Naive thymus-derived CD8-positive, alpha-beta T cell (primary cell): Measurements from ENCODE around the gene CIB1. TPM values are rescaled to one million over a fixed set of nuclear protein-coding genes. Genes with fewer than 3 reads are reported as not detected.

Experiments used
- ATAC-seq, 2 donors: fragments of 150-1000 bp; cut with Tn5 transposase in 1 of 2; sonication (Bioruptor Pico), chemical (Tn5 transposase) in 1 of 2; 1 replicate in 1 of 2; 2 replicates in 1 of 2; pipeline ENCODE4 v1.10.0; 2021; ENCODE audit warnings: mild to moderate bottlenecking in 2 of 2, moderate library complexity in 2 of 2
- POLR2A ChIA-PET: fragments of 350-600 bp; sonication (Branson Sonifier 250); formaldehyde crosslinking; loops from one replicate; lab custom pipeline; 2021; ENCODE audit warnings: antibody characterized with exemption; lab: Charles Lee
- DNase-seq, 10 donors: peaks; one replicate each; pipeline versions ENCODE4 v3.0.0 to v3.0.0-alpha.2; 2020 to 2022
- H3K27ac Mint-ChIP-seq, 10 donors: one replicate each; pipeline ENCODE4 v1.8.0; 2020 to 2022; ENCODE audit warnings: mild to moderate bottlenecking in 10 of 10, mixed read lengths in 10 of 10, moderate library complexity in 4 of 10, inconsistent platforms in 1 of 10
- H3K27me3 Mint-ChIP-seq, 5 donors: one replicate each; pipeline ENCODE4 v1.8.0; 2021 to 2022; ENCODE audit warnings: mixed read lengths in 5 of 5
- H3K36me3 Mint-ChIP-seq, 3 donors: one replicate each; pipeline ENCODE4 v1.8.0; 2020 to 2022; ENCODE audit warnings: mixed read lengths in 3 of 3, mild to moderate bottlenecking in 2 of 3, inconsistent platforms in 1 of 3
- H3K4me1 Mint-ChIP-seq, 4 donors: one replicate each; pipeline ENCODE4 v1.8.0; 2021 to 2022; ENCODE audit warnings: mixed read lengths in 4 of 4
- H3K4me3 Mint-ChIP-seq, 10 donors: one replicate each; pipeline ENCODE4 v1.8.0; 2020 to 2022; ENCODE audit warnings: mild to moderate bottlenecking in 10 of 10, mixed read lengths in 10 of 10, moderate library complexity in 6 of 10, inconsistent platforms in 1 of 10
- H3K9me3 Mint-ChIP-seq, 9 donors: one replicate each; pipeline ENCODE4 v1.8.0; 2020 to 2022; ENCODE audit warnings: mixed read lengths in 9 of 9, mild to moderate bottlenecking in 3 of 9, inconsistent platforms in 1 of 9, moderate library complexity in 1 of 9
- polyA plus RNA-seq, 3 donors: library from polyadenylated mRNA; unstranded; fragments of 300-500 nt; fragmentation: Illumina TruSeq; gene quantifications; one replicate each; pipeline ENCODE4 v1.2.3, GENCODE V29; 2021
- total RNA-seq, 8 experiments: library from RNA in 2 of 8; stranded (reverse) in 2 of 8; gene quantifications; one replicate each; pipeline ENCODE4 v1.2.3 and lab custom pipeline; 2021 to 2026

CIB1 gene
- total and polyA plus RNA-seq, 5 experiments from 2014 or later: 110 to 246 (median 232) TPM

DNA sequence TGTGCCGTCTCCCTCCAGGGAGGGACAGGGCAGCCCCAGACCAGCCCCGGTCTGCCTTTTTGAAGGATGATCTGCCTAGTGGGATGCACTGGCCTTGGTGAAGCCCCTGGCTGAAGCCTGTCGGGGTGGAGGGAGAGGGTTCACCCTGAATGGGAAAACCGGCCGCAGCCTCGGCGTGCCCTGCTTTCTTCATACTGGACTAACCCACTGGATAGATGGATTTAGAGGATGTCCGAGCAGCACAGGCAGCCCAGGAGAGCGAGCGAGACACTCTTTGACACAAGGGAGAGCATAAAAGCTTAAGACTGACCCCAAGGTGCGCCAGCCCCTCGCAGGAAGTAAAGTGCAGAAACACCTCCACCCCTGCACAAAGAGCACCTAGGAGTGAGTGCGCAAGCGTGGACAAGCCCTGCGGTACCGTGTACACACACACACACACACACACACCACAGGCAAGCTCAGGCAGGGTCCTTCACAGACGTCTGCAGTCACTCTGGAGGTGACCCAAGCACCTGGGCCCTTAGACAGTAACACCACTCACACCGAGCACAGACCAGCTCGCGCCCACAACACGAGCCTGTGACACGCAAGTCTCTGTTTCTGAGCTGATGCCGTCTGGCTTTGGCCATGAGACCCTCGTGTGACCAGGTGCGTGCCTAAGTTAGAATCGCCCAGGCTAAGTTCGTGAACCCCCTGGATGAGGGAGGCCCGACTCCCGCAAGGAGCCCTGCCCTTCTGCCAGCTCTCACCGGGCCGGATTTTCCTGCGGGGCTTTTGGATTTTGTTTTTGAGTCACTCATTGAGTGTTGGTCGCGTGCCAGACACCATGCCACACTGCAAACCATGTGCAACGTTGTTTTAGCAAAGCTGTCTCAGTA is 21.3 kb downstream of the CIB1 start:
- Mint-ChIP-seq H3K27me3 (no peaks in the 10 kb centered on the region), H3K9me3 (peaks cover 0 to 2% (median 0%) of the 10 kb centered on the region in 9 donors), H3K4me3 (no peak overlapping the region), H3K4me1 (peaks cover 16 to 67% (median 34%) of the 10 kb centered on the region in 4 donors), H3K36me3 (peaks cover 0 to 2% (median 2%) of the 10 kb centered on the region in 3 donors), H3K27ac (peak overlapping the region in 1 of 10 donors; percentile 43)
- DNase-seq (peak in 1 of 10 donors; percentile 60), ATAC-seq (no peak)
- POLR2A ChIA-PET: interaction anchor here (3.4 kb wide), 1 partner anchor 11 kb away, joined by 21 read pairs; the partner anchor contains the start of gene SEMA4B

DNA sequence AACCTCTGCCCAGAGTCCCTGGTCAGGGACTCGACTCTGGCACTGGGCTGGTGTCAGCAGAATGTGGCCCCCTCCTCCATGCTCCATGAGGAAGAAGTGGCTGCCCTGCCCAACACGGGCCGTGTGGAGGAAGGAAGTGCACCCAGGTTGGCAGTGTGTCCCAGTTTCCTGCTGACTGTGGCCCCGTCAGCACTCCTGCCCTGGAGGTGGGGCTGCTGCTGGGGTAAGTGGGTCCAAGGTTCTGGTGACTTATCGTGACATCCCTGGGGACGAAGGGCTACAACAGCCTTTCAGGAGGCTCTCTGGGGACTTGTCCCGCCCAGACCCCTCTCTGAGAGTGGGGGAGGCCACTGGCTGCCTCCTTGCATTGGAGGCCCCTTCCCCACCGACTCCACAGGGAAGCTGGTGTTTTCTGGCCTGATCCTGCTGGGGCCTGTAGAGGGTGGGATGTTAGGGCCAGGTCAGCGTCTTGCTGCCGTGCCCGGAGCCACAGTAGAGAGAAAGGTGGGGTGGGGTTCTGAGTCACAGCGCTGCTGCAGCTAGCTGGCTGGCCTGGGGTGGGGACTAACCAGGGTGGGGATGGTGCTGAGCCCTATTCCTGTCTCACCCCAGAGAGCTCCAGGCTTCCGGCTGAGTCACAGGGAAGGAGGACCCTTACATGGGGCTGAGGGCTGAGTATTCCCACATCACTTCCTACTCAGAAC is 22.1 kb downstream of the CIB1 start:
- POLR2A ChIA-PET: no interaction called here
- no peak overlapping the region for H3K4me3 Mint-ChIP-seq
- DNase-seq (peak in 1 of 10 donors; percentile 37), ATAC-seq (no peak)
- H3K4me1 Mint-ChIP-seq: peaks cover 16 to 61% (median 34%) of the 10 kb centered on the region in 4 donors
- H3K27ac Mint-ChIP-seq: peak overlapping the region in 1 of 10 donors; percentile 47
- H3K9me3 Mint-ChIP-seq: peaks cover 0 to 2% (median 0%) of the 10 kb centered on the region in 9 donors
- peaks cover 0 to 2% (median 2%) of the 10 kb centered on the region in 3 donors for H3K36me3 Mint-ChIP-seq
- no peaks in the 10 kb centered on the region for H3K27me3 Mint-ChIP-seq

DNA sequence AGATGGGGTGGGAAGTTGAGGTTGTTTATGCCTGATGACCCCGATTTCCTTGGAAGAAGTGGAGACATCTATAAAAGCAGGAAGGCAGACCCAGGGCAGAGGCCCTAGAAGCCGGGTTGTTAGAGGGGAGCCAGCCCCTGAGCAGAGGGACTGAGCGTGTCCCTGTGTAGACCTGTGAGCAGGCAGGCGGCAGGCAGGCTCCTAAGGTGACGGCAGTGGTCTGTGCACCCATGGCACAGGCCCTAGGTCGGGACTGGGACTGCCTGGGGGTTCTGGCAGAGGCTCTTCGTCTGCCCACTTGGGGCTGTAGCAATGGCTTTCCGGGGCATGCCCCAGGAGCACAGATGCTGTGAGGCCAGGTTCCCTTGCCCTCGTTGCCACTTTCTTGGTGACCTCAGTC is 22.7 kb downstream of the CIB1 start:
- Mint-ChIP-seq H3K27ac (peak overlapping the region in 2 of 10 donors; percentile 47 to 70), H3K27me3 (no peaks in the 10 kb centered on the region), H3K9me3 (peaks cover 0 to 2% (median 0%) of the 10 kb centered on the region in 9 donors), H3K4me3 (no peak overlapping the region), H3K4me1 (peaks cover 14 to 56% (median 33%) of the 10 kb centered on the region in 4 donors), H3K36me3 (peaks cover 0 to 2% (median 2%) of the 10 kb centered on the region in 3 donors)
- DNase-seq: peak in 1 of 10 donors; percentile 13
- no peak for ATAC-seq
- POLR2A ChIA-PET: no interaction called here

DNA sequence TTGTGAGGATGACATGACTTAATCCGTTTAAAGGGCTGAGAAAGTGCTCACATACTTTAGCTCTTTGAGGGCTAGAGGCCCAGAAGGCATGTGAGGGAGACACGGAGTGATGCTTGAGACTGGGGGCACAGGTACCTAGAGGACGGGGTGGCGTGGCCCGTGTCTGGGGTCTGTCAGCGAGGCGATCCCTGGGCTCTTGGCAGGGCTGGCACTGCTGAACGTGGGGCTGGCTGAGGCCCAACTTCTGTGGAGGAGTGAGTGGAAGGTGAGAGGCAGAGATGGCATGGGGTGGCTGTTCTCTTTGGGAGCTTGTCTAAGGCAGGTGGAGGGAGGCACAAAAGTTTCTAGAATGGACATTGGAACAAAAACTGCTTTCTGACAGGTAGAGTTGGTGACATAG is 23.1 kb downstream of the CIB1 start:
- no peak for ATAC-seq
- Mint-ChIP-seq H3K4me3 (peak overlapping the region in 1 of 10 donors; percentile 39), H3K27ac (peak overlapping the region in 5 of 10 donors; percentile 47 to 70 (median 60)), H3K9me3 (no peaks in the 10 kb centered on the region), H3K27me3 (no peaks in the 10 kb centered on the region), H3K4me1 (peaks cover 14 to 60% (median 34%) of the 10 kb centered on the region in 4 donors), H3K36me3 (peaks cover 0 to 2% (median 2%) of the 10 kb centered on the region in 3 donors)
- DNase-seq: no peak
- POLR2A ChIA-PET: no interaction called here

DNA sequence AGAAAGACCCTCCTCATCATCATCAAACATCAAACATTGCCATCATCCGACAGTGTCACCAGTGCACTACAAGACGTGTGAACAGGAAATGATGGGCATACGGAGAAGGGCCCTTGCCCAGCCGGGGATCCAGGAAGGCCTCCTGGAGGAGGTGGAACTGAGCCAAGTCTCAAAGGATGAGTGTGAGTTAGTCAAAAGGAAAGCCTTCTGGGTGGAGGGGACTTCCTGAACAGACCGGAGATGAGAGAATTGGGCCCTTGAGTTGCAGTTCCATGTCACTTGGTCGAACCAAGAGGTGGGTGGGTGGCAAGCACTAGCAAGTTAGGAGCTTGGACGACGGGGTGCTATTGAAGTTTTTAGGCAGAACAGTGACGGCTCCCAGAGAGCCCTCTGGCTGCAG is 24.1 kb downstream of the CIB1 start:
- POLR2A ChIA-PET: no interaction called here
- Mint-ChIP-seq H3K36me3 (peaks cover 0 to 2% (median 0%) of the 10 kb centered on the region in 3 donors), H3K27ac (peak overlapping the region in 5 of 10 donors; percentile 47 to 70 (median 61)), H3K4me1 (peaks cover 13 to 56% (median 32%) of the 10 kb centered on the region in 4 donors), H3K9me3 (no peaks in the 10 kb centered on the region), H3K27me3 (no peaks in the 10 kb centered on the region), H3K4me3 (peak overlapping the region in 1 of 10 donors; percentile 27)
- no peak for ATAC-seq
- no peak for DNase-seq

DNA sequence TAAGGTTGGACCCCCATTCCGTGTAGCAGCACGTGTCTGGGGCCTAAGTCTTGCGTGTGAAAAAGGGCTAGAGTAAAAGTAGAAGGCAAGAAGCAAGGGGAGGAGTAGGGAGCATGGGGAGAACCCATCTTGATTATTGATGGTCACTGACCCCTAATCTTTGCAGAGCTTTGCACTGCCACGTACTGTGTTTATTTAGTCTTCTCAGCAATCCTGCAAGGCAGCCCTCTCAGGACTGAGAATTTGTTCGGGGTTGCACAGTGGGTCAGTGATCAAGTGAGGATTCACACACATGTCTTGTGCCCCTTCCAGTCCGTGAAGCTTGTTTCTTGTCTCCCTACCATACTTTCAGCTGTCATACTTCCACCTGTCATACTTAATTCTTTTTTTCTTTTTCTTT is 25.4 kb downstream of the CIB1 start:
- POLR2A ChIA-PET: no interaction called here
- H3K36me3 Mint-ChIP-seq: peaks cover 0 to 2% (median 0%) of the 10 kb centered on the region in 3 donors
- H3K9me3 Mint-ChIP-seq: no peaks in the 10 kb centered on the region
- H3K27me3 Mint-ChIP-seq: no peaks in the 10 kb centered on the region
- ATAC-seq: no peak
- DNase-seq: no peak
- H3K27ac Mint-ChIP-seq: peak overlapping the region in 1 of 10 donors; percentile 38
- peaks cover 13 to 54% (median 27%) of the 10 kb centered on the region in 4 donors for H3K4me1 Mint-ChIP-seq
- H3K4me3 Mint-ChIP-seq: no peak overlapping the region

DNA sequence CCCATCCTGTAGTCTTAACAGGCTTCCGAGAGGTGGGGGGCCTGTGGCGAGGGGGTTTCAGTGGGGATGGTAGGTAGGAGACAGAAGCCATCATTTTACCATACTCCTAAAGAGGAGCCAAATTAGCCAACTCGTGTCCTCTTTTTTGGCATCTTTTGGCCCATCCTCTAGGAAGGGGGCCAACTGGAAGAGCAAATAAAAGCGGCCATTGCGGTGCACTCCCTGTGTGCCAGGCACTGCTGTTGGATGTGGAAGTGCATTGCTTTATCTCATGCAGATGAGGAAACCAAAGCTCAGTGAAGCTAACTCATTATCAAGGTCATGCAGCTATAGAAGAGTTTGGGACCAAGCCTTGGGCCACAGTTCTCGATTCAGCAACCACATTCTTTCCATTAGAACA is 26.5 kb downstream of the CIB1 start:
- DNase-seq (no peak), ATAC-seq (no peak)
- POLR2A ChIA-PET: interaction anchor here (1.4 kb wide), 1 partner anchor 23 kb away, joined by 4 read pairs; no protein-coding TSS in a partner anchor
- H3K9me3 Mint-ChIP-seq: no peaks in the 10 kb centered on the region
- no peaks in the 10 kb centered on the region for H3K27me3 Mint-ChIP-seq
- no peak overlapping the region for H3K4me3 Mint-ChIP-seq
- H3K4me1 Mint-ChIP-seq: peaks cover 17 to 58% (median 35%) of the 10 kb centered on the region in 4 donors
- peaks cover 0 to 2% (median 0%) of the 10 kb centered on the region in 3 donors for H3K36me3 Mint-ChIP-seq
- no peak overlapping the region for H3K27ac Mint-ChIP-seq

DNA sequence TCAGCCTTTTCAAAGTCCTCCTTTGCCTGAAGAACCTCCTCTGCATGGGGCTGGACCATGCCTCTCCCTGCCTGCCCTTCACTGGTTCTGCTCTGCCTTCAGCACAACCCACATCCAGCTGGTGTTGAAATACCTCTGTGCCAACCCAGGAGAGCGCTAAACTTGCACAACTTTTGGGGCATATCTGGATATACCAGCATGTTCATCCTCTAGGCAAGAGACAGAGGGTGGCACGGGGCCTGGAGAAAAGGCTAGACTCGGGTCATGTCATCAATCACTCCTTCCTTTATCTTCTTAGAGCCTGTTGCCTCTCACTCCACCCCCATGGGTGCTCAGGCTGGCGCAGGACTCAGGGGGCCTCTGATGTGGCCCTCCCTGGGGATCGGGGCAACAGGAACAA is 27.9 kb downstream of the CIB1 start:
- POLR2A ChIA-PET: interaction anchor here (1.8 kb wide), 1 partner anchor 27 kb away, joined by 6 read pairs; the partner anchor contains the start of genes CIB1 and GDPGP1
- no peak for ATAC-seq
- Mint-ChIP-seq H3K27ac (no peak overlapping the region), H3K9me3 (no peaks in the 10 kb centered on the region), H3K27me3 (no peaks in the 10 kb centered on the region), H3K4me1 (peaks cover 17 to 48% (median 29%) of the 10 kb centered on the region in 4 donors), H3K36me3 (peaks cover 0 to 2% (median 0%) of the 10 kb centered on the region in 3 donors), H3K4me3 (no peak overlapping the region)
- no peak for DNase-seq

DNA sequence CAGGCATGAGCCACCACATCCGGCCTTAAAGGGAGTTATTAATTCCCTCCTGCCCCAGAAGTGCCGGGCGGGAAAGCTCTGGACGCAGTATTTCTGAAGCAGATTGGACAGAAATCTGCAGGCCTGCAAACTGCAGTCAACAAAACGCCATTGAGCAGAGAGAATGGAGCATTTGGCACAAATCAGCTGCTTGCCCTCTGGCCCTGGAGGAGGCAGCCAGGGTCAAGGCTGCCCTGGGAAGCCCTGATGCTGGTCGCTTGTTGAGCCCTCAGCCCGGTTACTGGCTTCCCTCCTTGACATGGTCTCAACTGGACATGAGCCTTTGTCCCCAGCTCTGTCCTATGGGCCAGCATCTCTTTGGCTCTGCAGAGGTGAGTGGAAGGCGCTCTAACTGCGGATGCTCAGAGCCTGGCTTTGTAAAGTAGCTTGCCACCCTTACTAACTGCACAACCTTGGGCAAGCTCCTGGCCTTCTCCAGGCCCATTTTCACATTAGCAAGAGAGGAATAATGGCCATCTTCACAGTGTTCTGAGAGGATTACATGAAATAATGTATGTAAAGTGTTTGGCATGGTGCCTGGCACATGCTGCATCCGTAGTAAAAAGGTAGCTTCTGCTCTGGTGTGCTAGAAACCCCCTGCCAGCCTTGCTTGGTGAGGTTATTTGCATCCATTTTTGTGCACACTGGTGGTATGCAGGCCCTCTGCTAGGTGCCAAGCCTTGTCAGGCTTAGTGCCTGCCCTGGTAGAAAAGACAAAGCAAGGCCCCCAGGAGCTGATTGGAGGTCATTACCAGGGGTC is 28.5 kb downstream of the CIB1 start:
- Mint-ChIP-seq H3K27ac (no peak overlapping the region), H3K27me3 (no peaks in the 10 kb centered on the region), H3K4me1 (peaks cover 12 to 48% (median 26%) of the 10 kb centered on the region in 4 donors), H3K9me3 (no peaks in the 10 kb centered on the region), H3K36me3 (no peaks in the 10 kb centered on the region), H3K4me3 (no peak overlapping the region)
- no peak for ATAC-seq
- no peak for DNase-seq
- POLR2A ChIA-PET: interaction anchor here (0.6 to 1.8 kb wide), 3 partner anchors 28 to 65 kb away, joined by 3 to 6 read pairs (median 3); partner anchors contain the start of genes CIB1 and GDPGP1

DNA sequence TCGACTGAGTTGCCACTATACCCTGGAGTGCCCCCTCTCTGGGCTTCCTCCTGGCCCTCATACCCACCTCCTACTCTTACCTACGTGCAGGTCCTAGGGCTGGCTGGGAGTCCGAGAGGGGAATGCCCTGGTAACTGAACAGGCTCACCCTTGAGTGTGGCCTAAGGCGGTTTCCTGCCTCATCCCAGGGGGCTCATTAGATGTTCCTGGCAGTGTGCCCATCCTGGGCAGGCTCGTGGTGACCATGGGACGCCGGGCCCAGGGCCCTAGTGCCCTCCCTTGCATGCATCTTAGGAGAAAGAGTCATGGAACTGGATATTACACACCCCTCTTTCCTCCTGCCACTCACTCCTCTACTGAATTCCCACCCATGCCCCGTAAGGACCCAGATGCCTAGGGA is 29.8 kb downstream of the CIB1 start:
- no peak overlapping the region for H3K27ac Mint-ChIP-seq
- no peaks in the 10 kb centered on the region for H3K36me3 Mint-ChIP-seq
- H3K27me3 Mint-ChIP-seq: no peaks in the 10 kb centered on the region
- POLR2A ChIA-PET: interaction anchor here (0.8 to 5.5 kb wide), 4 partner anchors 12 to 34 kb away, joined by 3 to 84 read pairs (median 4); partner anchors contain the start of genes CIB1 and GDPGP1
- peak overlapping the region in 1 of 10 donors; percentile 63 for H3K4me3 Mint-ChIP-seq
- ATAC-seq (no peak), DNase-seq (no peak)
- H3K4me1 Mint-ChIP-seq: peaks cover 8 to 50% (median 25%) of the 10 kb centered on the region in 4 donors
- no peaks in the 10 kb centered on the region for H3K9me3 Mint-ChIP-seq

DNA sequence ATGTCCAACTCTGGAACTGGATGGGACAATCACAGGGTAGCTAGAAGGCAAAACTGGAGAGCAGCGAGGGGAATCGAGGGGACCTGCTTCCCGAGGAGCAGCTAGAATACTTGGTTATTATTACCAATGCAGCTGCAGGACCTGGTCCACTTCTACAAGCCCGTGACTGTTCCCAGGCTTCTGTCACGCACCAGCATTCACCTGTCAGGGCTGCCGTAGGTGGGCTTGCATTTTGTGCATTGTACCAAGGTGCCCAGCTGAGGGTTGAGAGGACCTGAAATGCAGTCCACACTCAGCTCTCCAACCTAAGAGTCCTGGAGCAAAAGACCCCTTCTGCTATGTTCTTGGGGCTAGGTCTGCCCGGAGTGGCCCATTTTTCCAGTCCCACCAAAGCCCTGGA is 30.3 kb downstream of the CIB1 start:
- no peaks in the 10 kb centered on the region for H3K9me3 Mint-ChIP-seq
- no peaks in the 10 kb centered on the region for H3K27me3 Mint-ChIP-seq
- POLR2A ChIA-PET: interaction anchor here (0.8 to 5.5 kb wide), 3 partner anchors 11 to 29 kb away, joined by 3 to 84 read pairs (median 3); partner anchors contain the start of genes CIB1 and GDPGP1
- H3K4me1 Mint-ChIP-seq: peaks cover 8 to 53% (median 25%) of the 10 kb centered on the region in 4 donors
- H3K36me3 Mint-ChIP-seq: no peaks in the 10 kb centered on the region
- DNase-seq (no peak), ATAC-seq (no peak)
- H3K4me3 Mint-ChIP-seq: peak overlapping the region in 3 of 10 donors; percentile 63 to 87 (median 86)
- H3K27ac Mint-ChIP-seq: no peak overlapping the region
